GM19099 (cell line): ENCODE data around the gene IFI27L2.

ENCODE experiments used
- POLR2A ChIP-seq: IDR thresholded peaks from 3 replicates; pipeline ENCODE4 v1.6.1; 2011; ENCODE audit warnings: low read depth; ENCODE audit not compliant: insufficient read length; ENCODE audit errors: extremely low read depth

The IFI27L2 gene

GRCh38 chr14:94132285-94132887, 3.0 kb upstream of the IFI27L2 start:
- no peak for TF ChIP-seq POLR2A

GRCh38 chr14:94129758-94130414, 482 bp upstream of the IFI27L2 start:
- TF ChIP-seq POLR2A, result no peak

DNA sequence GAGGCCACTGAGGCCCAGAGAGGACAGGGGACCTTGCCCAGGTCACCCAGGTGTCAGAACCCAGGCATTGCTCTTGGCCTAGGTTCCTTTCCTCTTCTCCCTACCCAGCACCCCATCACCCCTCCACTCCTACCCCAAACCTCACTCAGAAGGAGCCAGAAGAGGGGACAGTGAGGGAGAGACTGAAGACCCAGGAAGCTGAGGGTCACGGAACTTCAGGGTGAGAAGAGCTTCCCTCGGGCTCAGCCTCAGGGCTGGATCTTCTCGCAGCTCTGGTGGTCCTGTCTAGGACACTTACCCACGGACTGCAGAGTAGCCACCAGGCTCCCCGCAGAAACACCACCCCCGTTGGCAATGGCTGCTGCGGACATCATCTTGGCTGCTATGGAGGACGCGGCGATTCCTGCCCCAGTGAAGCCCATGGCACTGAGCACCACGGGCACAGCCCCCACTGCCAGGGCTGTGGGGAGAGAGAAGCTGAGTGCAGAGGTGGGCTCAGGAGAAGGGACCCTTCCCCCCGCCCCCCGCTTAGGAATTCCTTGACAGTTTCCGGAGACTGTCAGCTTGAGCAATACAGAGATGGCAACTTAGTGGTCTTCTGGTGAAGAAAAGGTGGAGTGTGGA, 1.1 kb downstream of the IFI27L2 start:
- TF ChIP-seq POLR2A, result no peak

GRCh38 chr14:94127330-94127729, 2.1 kb downstream of the IFI27L2 start:
- no peak for TF ChIP-seq POLR2A

- TF ChIP-seq POLR2A, result no peak
Observed at GRCh38 chr14:94126800-94127199, 2.6 kb downstream of the IFI27L2 start.

DNA sequence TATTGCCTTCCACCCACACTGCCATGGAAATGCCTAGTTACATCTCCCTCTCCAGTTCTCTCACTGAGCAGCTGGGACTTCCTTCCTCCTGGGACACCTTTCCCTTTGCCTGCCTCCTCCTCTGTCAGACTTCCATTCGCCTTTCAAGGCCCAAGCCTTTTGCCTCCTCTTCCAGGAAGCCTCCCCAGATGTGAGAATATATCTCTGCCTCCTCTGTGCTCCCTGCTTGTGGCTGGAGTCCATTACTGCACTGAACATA, 3.1 kb downstream of the IFI27L2 start:
- TF ChIP-seq POLR2A, result no peak

- TF ChIP-seq POLR2A, result no peak
Observed at GRCh38 chr14:94125659-94126418, 3.6 kb downstream of the IFI27L2 start.

DNA sequence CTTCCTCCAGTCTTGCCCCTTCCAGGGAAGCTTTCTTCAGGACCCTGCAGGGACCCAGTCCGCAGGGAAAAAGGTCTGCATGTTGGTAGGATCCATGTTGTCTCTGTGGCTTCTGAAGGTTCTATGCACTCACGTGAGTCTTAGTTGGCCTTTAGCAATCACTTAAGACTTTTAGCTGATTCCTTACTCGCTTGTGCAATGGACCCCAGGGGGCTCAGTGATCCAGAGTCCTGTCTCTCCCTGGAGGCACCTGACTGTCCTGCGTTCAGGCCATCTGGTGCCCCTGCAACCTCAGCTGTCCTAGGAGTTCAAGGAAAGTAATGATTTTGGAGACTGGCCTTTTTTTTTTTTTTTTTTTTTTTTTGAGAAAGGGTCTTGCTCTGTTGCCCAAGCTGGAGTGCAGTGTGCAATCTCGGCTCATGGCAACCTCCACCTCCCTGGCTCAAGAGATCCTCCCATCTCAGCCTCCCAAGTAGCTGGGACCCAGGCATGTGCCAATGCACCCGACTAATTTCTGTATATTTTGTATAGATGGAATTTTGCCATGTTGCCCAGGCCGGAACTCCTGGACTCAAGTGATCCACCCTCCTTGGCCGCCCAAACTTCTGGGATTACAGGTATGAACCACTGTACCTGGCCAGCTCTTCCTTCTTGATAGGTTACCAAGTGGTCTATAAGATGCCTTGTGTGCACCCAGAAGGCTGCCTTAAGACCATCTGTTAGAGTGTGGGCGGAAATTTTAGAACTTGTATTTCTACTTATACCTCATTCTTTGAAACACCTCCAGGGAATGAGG, 4.6 kb downstream of the IFI27L2 start:
- no peak for TF ChIP-seq POLR2A

GRCh38 chr14:94123868-94124267, 5.5 kb downstream of the IFI27L2 start:
- TF ChIP-seq POLR2A, result no peak

GRCh38 chr14:94123296-94123695, 6.1 kb downstream of the IFI27L2 start:
- TF ChIP-seq POLR2A, result no peak

DNA sequence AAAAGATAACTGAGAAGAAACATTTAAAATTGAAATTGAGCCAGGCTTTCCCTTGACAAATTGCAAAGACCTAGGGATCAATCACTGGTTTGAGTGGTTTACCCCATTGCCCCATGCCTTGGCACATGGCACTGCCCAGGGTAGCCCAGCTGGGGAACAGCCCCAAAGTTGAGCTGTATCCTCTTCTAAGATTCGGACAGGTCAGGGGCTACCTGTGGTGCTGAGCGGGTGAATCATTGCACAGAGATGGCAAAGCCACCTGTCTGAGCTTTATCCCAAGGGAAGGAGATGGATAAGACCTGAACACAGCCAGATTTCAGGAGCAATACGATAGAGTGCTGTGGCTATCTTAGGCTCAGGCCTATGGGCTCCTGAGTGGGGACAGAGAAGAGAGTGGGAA, 7.0 kb downstream of the IFI27L2 start:
- no peak for TF ChIP-seq POLR2A

GRCh38 chr14:94121485-94121884, 7.9 kb downstream of the IFI27L2 start:
- TF ChIP-seq POLR2A, result no peak

DNA sequence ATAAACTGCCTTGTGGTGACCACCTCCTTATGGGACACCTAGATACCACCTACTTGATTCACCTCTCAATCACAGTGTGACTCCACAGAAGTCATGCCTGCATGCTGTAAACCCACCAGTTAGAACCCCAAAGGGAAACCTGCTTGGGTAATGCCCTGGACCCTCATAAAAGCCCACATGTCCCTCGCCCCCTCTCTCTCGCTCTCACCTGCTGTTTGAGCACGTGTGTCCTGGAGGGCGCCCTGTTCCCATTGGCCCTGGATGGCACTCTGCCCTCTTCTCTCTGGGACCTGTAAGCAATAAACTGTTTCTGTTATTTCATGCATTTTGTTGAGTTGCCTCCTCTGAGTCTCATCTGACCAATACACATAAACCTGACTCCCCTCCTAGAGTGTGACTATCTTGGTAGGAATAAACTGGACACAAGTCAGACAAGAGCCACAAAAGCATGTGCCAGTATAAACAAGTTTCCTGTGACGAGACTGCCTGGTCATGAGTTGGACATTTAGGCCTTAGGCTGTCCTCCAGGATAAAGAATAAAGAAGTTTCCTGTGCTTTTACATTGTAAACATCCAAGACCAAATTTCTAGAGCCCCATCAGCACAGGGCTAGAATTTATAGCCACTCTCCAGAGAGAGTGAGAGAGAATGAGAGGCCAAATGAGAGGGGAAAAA, 8.6 kb downstream of the IFI27L2 start:
- no peak for TF ChIP-seq POLR2A

DNA sequence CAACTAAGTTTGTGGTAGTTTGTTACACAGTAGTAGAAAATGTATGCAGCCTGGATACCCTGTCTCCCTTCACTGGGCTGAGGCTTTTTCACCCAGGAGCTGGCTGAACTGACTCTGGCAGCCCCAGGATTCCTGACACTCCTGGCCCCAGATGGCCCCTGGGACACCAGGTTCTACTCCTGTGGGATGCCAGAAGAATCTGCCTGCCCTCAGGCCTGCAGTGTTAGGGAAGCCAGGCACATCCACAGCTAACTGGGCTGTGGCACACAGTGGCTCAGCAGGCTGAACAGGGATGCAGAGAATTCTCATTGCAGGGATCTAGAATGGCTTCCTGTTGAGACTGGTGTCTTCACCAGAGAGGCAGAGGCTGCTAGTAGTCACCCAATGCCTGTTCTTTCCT, 10.3 kb downstream of the IFI27L2 start:
- no peak for TF ChIP-seq POLR2A

DNA sequence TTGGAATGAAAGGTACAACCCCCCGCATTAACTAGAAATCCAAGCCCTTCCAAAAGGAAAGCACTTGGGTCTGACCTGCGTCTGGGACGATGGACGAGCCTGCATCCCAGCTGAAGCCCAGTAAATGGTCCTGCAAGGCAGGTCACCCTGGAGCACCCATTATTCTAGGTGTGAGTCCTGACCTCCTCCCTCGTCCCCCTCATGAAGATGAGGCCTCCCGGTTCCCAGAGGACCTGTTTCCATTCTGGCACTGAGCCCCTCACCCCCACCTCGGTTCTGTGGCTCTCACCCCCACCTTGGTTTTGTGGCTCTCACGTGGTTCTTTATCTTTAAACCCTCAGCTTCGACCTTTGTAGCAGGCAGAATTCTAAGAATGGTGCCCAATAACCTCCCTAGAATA, 11.5 kb downstream of the IFI27L2 start:
- TF ChIP-seq POLR2A, result no peak
